ENCODE measurements around the gene TKT. TPM values are rescaled to one million over a fixed set of nuclear protein-coding genes. Genes with fewer than 3 reads are reported as not detected.

Gene TKT
- total and polyA plus RNA-seq, 2 of the 4 experiments (the other 2 are of a cell fraction), result 280 to 349 TPM

DNA sequence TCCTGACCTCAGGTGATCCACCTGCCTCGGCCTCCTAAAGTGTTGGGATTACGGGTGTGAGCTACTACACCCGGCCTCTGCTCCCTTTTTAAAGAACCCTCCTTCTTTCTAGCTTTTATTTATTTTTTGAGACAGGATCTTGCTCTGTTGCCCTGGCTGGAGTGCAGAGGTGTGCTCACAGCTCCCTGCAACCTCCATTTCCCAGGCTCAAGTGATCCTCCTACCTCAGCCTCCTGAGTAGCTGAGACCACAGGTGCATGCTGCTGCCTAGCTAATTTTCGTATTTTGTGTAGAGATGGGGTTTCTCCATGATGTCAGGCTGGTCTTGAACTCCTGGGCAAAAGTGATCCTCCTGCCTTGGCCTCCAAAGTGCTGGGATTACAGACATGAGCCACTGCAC is 34.5 kb downstream of the TKT start:
- intact Hi-C loops (cut with micrococcal nuclease), result loop anchor here (5.0 kb wide), 1 partner anchor 76 kb away; no protein-coding TSS in a partner anchor

More for the DNA sequence above, 34.5 kb downstream of the TKT start:
- no peak overlapping the region for H3K56ac ChIP-seq (ENCODE audit: extremely low read depth, insufficient read depth, low read length)
- no peak overlapping the region for H3K4ac ChIP-seq (ENCODE audit: low read depth, low read length)
- no TSS peak for BruUV-seq (replicated peaks)
- H4K91ac ChIP-seq (ENCODE audit: insufficient read depth, low read depth, low read length), result no peak overlapping the region
- no peak overlapping the region for H4K5ac ChIP-seq (ENCODE audit: low read depth, low read length)
- H3K9me1 ChIP-seq (ENCODE audit: insufficient read depth, low read length), result 0 out of 2 replicates have a peak, but pooled peaks cover 4% of the 10 kb centered on the region
- H2AK5ac ChIP-seq (ENCODE audit: low read depth, low read length), result no peak overlapping the region
- ChIA-PET POLR2A (ENCODE audit: unreplicated experiment) (no interaction called here), CTCF (interaction anchor here (0.5 to 1.4 kb wide), 2 partner anchors 34 to 128 kb away, joined by 3 read pairs; partner anchors contain the start of gene TKT)
- H3K9ac ChIP-seq (ENCODE audit: low read depth, low read length), result no peak overlapping the region
- in situ Hi-C loops (cut with MboI; ENCODE audit: low sequenced_read_pairs) (loop anchor here (25.0 kb wide), 1 partner anchor 491 kb away; no protein-coding TSS in a partner anchor), dilution Hi-C loops (cut with HindIII; ENCODE audit: low sequenced_read_pairs, unreplicated experiment) (no loop called here)
- peaks cover 39% of the 10 kb centered on the region for H3K36me3 ChIP-seq (ENCODE audit: control insufficient read depth, insufficient read depth, low read length)
- DNase-seq, result no peak
- no peak overlapping the region for H3K4me3 ChIP-seq (ENCODE audit: insufficient read depth, low read depth, low read length)
- H2BK20ac ChIP-seq (ENCODE audit: low read depth, low read length), result no peak overlapping the region
- H3K18ac ChIP-seq (ENCODE audit: low read depth, low read length), result no peak overlapping the region
- peaks cover 3% of the 10 kb centered on the region; the same call in 1 of the 2 replicates for H4K20me1 ChIP-seq (ENCODE audit: insufficient read depth, low read length)
- H3K27me3 ChIP-seq (ENCODE audit: control insufficient read depth, insufficient read depth, low read length), result no peaks in the 10 kb centered on the region
- ATAC-seq (ENCODE audit: low read depth), result no peak
- H2BK5ac ChIP-seq (ENCODE audit: low read depth, low read length, poor library complexity, severe bottlenecking), result no peak overlapping the region
- no peak overlapping the region for H2BK120ac ChIP-seq (ENCODE audit: low read depth, low read length)
- H4K8ac ChIP-seq (ENCODE audit: low read depth in 2 of 2, low read length in 2 of 2), result no peak overlapping the region
- H2AK9ac ChIP-seq (replicated peaks; ENCODE audit: low read depth, low read length, poor library complexity), result no peak overlapping the region
- H3K14ac ChIP-seq (replicated peaks; ENCODE audit: low read depth, low read length), result no peak overlapping the region
- TF ChIP-seq, protein P1, sequence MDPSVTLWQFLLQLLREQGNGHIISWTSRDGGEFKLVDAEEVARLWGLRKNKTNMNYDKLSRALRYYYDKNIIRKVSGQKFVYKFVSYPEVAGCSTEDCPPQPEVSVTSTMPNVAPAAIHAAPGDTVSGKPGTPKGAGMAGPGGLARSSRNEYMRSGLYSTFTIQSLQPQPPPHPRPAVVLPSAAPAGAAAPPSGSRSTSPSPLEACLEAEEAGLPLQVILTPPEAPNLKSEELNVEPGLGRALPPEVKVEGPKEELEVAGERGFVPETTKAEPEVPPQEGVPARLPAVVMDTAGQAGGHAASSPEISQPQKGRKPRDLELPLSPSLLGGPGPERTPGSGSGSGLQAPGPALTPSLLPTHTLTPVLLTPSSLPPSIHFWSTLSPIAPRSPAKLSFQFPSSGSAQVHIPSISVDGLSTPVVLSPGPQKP (IDR thresholded peaks at IDR 0.05; ENCODE audit: borderline replicate concordance, low read depth, low read length), result no peak
- no peak for TF ChIP-seq BHLHE40 (IDR thresholded peaks at IDR 0.05; ENCODE audit: low read depth, low read length)
- TF ChIP-seq RAD21 (IDR thresholded peaks at IDR 0.05; ENCODE audit: low read length), result no peak
- TF ChIP-seq SMC3 (IDR thresholded peaks at IDR 0.05; ENCODE audit: low read depth, low read length), result no peak
- no peak for TF ChIP-seq FOS (IDR thresholded peaks at IDR 0.05; ENCODE audit: low read depth, low read length)
- TF ChIP-seq MXI1 (IDR thresholded peaks at IDR 0.05; ENCODE audit: borderline replicate concordance, low read depth, low read length), result no peak
- TF ChIP-seq NFE2L2 (IDR thresholded peaks at IDR 0.05; ENCODE audit: low read depth, low read length), result no peak
- TF ChIP-seq, protein P2, sequence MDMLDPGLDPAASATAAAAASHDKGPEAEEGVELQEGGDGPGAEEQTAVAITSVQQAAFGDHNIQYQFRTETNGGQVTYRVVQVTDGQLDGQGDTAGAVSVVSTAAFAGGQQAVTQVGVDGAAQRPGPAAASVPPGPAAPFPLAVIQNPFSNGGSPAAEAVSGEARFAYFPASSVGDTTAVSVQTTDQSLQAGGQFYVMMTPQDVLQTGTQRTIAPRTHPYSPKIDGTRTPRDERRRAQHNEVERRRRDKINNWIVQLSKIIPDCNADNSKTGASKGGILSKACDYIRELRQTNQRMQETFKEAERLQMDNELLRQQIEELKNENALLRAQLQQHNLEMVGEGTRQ (IDR thresholded peaks at IDR 0.05; ENCODE audit: low read depth, low read length), result no peak
- no peak for TF ChIP-seq CHD1 (IDR thresholded peaks at IDR 0.05; ENCODE audit: low read depth, low read length)
- no peak for TF ChIP-seq RCOR1 (IDR thresholded peaks at IDR 0.05; ENCODE audit: insufficient replicate concordance, low read length)
- TF ChIP-seq CEBPB (IDR thresholded peaks at IDR 0.05; ENCODE audit: low read depth, low read length), result no peak
- TF ChIP-seq MAFK (IDR thresholded peaks at IDR 0.05; ENCODE audit: low read depth, low read length), result no peak
- TF ChIP-seq, protein P3, sequence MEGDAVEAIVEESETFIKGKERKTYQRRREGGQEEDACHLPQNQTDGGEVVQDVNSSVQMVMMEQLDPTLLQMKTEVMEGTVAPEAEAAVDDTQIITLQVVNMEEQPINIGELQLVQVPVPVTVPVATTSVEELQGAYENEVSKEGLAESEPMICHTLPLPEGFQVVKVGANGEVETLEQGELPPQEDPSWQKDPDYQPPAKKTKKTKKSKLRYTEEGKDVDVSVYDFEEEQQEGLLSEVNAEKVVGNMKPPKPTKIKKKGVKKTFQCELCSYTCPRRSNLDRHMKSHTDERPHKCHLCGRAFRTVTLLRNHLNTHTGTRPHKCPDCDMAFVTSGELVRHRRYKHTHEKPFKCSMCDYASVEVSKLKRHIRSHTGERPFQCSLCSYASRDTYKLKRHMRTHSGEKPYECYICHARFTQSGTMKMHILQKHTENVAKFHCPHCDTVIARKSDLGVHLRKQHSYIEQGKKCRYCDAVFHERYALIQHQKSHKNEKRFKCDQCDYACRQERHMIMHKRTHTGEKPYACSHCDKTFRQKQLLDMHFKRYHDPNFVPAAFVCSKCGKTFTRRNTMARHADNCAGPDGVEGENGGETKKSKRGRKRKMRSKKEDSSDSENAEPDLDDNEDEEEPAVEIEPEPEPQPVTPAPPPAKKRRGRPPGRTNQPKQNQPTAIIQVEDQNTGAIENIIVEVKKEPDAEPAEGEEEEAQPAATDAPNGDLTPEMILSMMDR (conservative IDR thresholded peaks at IDR 0.05; ENCODE audit: low read depth, low read length), result no peak
- no peak for TF ChIP-seq POLR2A (IDR thresholded peaks at IDR 0.05; ENCODE audit: low read depth, low read length)
- no peak for TF ChIP-seq RFX5 (IDR thresholded peaks at IDR 0.05; ENCODE audit: low read depth, low read length)
- no peak for TF ChIP-seq MAZ (IDR thresholded peaks at IDR 0.05; ENCODE audit: borderline replicate concordance, low read depth, low read length)
- WGBS, 2 experiments (ENCODE audit: extremely low coverage in 2 of 2, insufficient read length in 1 of 2), result no CpG with 5 or more reads among the region's 4 CpGs
- H3K23ac ChIP-seq (ENCODE audit: low read depth, low read length), result no peak overlapping the region
- no peaks in the 10 kb centered on the region; a peak in 1 of 4 replicates for H3K79me1 ChIP-seq (ENCODE audit: low read depth in 1 of 2, low read length in 2 of 2)
- H3K27ac ChIP-seq (ENCODE audit: insufficient read depth, low read length), result no peak overlapping the region
- no peaks in the 10 kb centered on the region for H3K9me3 ChIP-seq (ENCODE audit: control insufficient read depth, insufficient read depth, low read length)
- H2AFZ ChIP-seq (replicated peaks; ENCODE audit: low read length, poor library complexity), result no peak overlapping the region
- no peak overlapping the region for H3K4me2 ChIP-seq (ENCODE audit: low read depth, low read length)
- H2BK15ac ChIP-seq (ENCODE audit: low read depth, low read length), result no peak overlapping the region
- no peaks in the 10 kb centered on the region for H3K4me1 ChIP-seq (ENCODE audit: control insufficient read depth, insufficient read depth, low read length)

Data from IMR-90 (cell line).